ENCODE results near the gene EXOC8.
A peak's percentile ranks its signal among the peaks of the same experiment; 100 is the strongest.

EXOC8 gene

GRCh38 chr1:231317306-231318014 is 20.2 kb downstream of the EXOC8 start:
- DNase-seq (ENCODE audit: low read depth, low spot score) = no peak

- DNase-seq (ENCODE audit: low read depth, low spot score) = peak; percentile 50
Observed at GRCh38 chr1:231315887-231316286, 21.8 kb downstream of the EXOC8 start.

- no peak for DNase-seq (ENCODE audit: low read depth, low spot score)
Observed at GRCh38 chr1:231313661-231314060, 24.0 kb downstream of the EXOC8 start.

GRCh38 chr1:231312432-231312788 is 25.2 kb downstream of the EXOC8 start:
- no peak for DNase-seq (ENCODE audit: low read depth, low spot score)

- no peak for DNase-seq (ENCODE audit: low read depth, low spot score)
Observed at GRCh38 chr1:231311720-231312431, 25.8 kb downstream of the EXOC8 start.

- no peak for DNase-seq (ENCODE audit: low read depth, low spot score)
Observed at GRCh38 chr1:231310391-231310934, 27.2 kb downstream of the EXOC8 start.

- no peak for DNase-seq (ENCODE audit: low read depth, low spot score)
Observed at GRCh38 chr1:231301990-231302389, 35.7 kb downstream of the EXOC8 start.

- DNase-seq (ENCODE audit: low read depth, low spot score) = no peak
Observed at GRCh38 chr1:231295938-231296337, 41.7 kb downstream of the EXOC8 start.

- no peak for DNase-seq (ENCODE audit: low read depth, low spot score)
Observed at GRCh38 chr1:231286603-231287002, 51.0 kb downstream of the EXOC8 start.

GRCh38 chr1:231284441-231284840 is 53.2 kb downstream of the EXOC8 start:
- DNase-seq (ENCODE audit: low read depth, low spot score) = peak; percentile 17
